OCI-LY3 (cell line): ENCODE measurements around the gene HS3ST3B1.

Experiments used
- H2AFZ ChIP-seq: fragments of 200-600, 300-600 bp; shearing (Covaris generic); 2 replicates; pipeline ENCODE4 v1.6.0; 2014; ENCODE audit warnings: antibody characterized with exemption, low read depth, low read length
- H3K27ac ChIP-seq: fragments of 200-600, 300-600 bp; sonication (generic); 2 replicates; pipeline ENCODE4 v1.5.1; 2014; ENCODE audit warnings: mild to moderate bottlenecking, low read length, moderate library complexity, mixed read lengths
- H3K27me3 ChIP-seq: fragments of 200-600, 300-600 bp; sonication (generic); 2 replicates; pipeline ENCODE4 v1.6.1; 2014; ENCODE audit warnings: low read depth, low read length, mixed read lengths
- H3K36me3 ChIP-seq: fragments of 200-600, 300-600 bp; sonication (generic); replicated peaks from 2 replicates; pipeline ENCODE3; 2014; ENCODE audit warnings: low read depth, low read length, mixed read lengths
- H3K4me1 ChIP-seq: fragments of 300-600, 200-600 bp; sonication (generic); 2 replicates; pipeline ENCODE4 v1.6.1; 2014; ENCODE audit warnings: low read length, mixed read lengths
- H3K4me2 ChIP-seq: fragments of 200-600, 300-600 bp; sonication (generic); 2 replicates; pipeline ENCODE4 v1.6.1; 2014; ENCODE audit warnings: low read length, mixed read lengths
- H3K4me3 ChIP-seq: fragments of 300-600, 200-600 bp; sonication (generic); 2 replicates; pipeline ENCODE4 v1.5.1; 2014; ENCODE audit warnings: antibody characterized with exemption, mild to moderate bottlenecking, low read length, moderate library complexity
- H3K79me2 ChIP-seq: fragments of 300-600, 200-600 bp; shearing (Covaris generic); 2 replicates; pipeline ENCODE4 v1.6.1; 2014; ENCODE audit warnings: mild to moderate bottlenecking, low read length, mixed read lengths
- H3K9ac ChIP-seq: fragments of 300-600, 200-600 bp; shearing (Covaris generic); 2 replicates; pipeline ENCODE4 v1.6.0; 2014; ENCODE audit warnings: mild to moderate bottlenecking, low read length, moderate library complexity
- H3K9me3 ChIP-seq: fragments of 200-600, 300-600 bp; shearing (Covaris generic); 2 replicates; pipeline ENCODE4 v1.6.1; 2014; ENCODE audit warnings: low read length, mixed read lengths; ENCODE audit not compliant: insufficient read depth
- H4K20me1 ChIP-seq: fragments of 200-600, 300-600 bp; sonication (generic); 2 replicates; pipeline ENCODE4 v1.6.1; 2016; ENCODE audit warnings: low read length, mixed read lengths; ENCODE audit not compliant: insufficient read depth
- CTCF ChIP-seq: fragments of 200-600, 300-600 bp; sonication (generic); IDR thresholded peaks from 2 replicates; pipeline ENCODE4 v1.5.1; 2014; ENCODE audit warnings: antibody characterized with exemption, low read length, low read depth
- EZH2phosphoT487 ChIP-seq: fragments of 200-600 bp; shearing (Covaris generic); IDR thresholded peaks from 2 replicates; pipeline ENCODE4 v1.6.1; 2018; ENCODE audit warnings: antibody characterized with exemption, mixed run types, low read depth

The HS3ST3B1 gene

GRCh38 chr17:14355556-14355955 lies 54.7 kb downstream of the HS3ST3B1 start:
- Histone ChIP-seq H3K4me2 (no peak overlapping the region), H3K4me3 (no peak overlapping the region), H3K9ac (no peak overlapping the region), H3K27me3 (peaks cover 39% of the 10 kb centered on the region), H3K9me3 (no peaks in the 10 kb centered on the region), H3K36me3 (no peaks in the 10 kb centered on the region), H3K4me1 (peaks cover 32% of the 10 kb centered on the region), H4K20me1 (peaks cover 8% of the 10 kb centered on the region), H3K27ac (no peak overlapping the region), H3K79me2 (no peaks in the 10 kb centered on the region), H2AFZ (no peak overlapping the region)
- TF ChIP-seq EZH2phosphoT487 (no peak), CTCF (no peak)

GRCh38 chr17:14359163-14360020 lies 58.5 kb downstream of the HS3ST3B1 start:
- Histone ChIP-seq H4K20me1 (peaks cover 8% of the 10 kb centered on the region), H3K79me2 (no peaks in the 10 kb centered on the region), H2AFZ (no peak overlapping the region), H3K4me1 (peaks cover 26% of the 10 kb centered on the region), H3K27ac (no peak overlapping the region), H3K9me3 (no peaks in the 10 kb centered on the region), H3K9ac (no peak overlapping the region), H3K36me3 (no peaks in the 10 kb centered on the region), H3K27me3 (peaks cover 40% of the 10 kb centered on the region), H3K4me3 (0 out of 2 replicates have a peak overlapping the region, but pooled peaks have one; percentile 24), H3K4me2 (peak overlapping the region; percentile 60)
- TF ChIP-seq CTCF (peak; percentile 34), EZH2phosphoT487 (0 out of 2 replicates have a peak, but pooled peaks have one; percentile 59)

GRCh38 chr17:14360856-14361255 lies 60.0 kb downstream of the HS3ST3B1 start:
- Histone ChIP-seq H3K4me3 (no peak overlapping the region), H3K27ac (no peak overlapping the region), H3K36me3 (no peaks in the 10 kb centered on the region), H3K27me3 (peaks cover 25% of the 10 kb centered on the region), H3K79me2 (no peaks in the 10 kb centered on the region), H4K20me1 (peaks cover 8% of the 10 kb centered on the region), H3K4me1 (peaks cover 26% of the 10 kb centered on the region), H2AFZ (no peak overlapping the region), H3K4me2 (no peak overlapping the region), H3K9me3 (no peaks in the 10 kb centered on the region), H3K9ac (no peak overlapping the region)
- TF ChIP-seq EZH2phosphoT487 = no peak

GRCh38 chr17:14361470-14361869 lies 60.6 kb downstream of the HS3ST3B1 start:
- H3K27ac ChIP-seq = no peak overlapping the region
- no peaks in the 10 kb centered on the region for H3K36me3 ChIP-seq
- peaks cover 8% of the 10 kb centered on the region for H4K20me1 ChIP-seq
- no peak overlapping the region for H3K4me2 ChIP-seq
- H3K9ac ChIP-seq = no peak overlapping the region
- no peak for TF ChIP-seq CTCF
- TF ChIP-seq EZH2phosphoT487 = no peak
- no peaks in the 10 kb centered on the region for H3K9me3 ChIP-seq
- H3K79me2 ChIP-seq = no peaks in the 10 kb centered on the region
- H3K4me3 ChIP-seq = no peak overlapping the region
- H3K27me3 ChIP-seq = peaks cover 23% of the 10 kb centered on the region
- no peak overlapping the region for H2AFZ ChIP-seq
- H3K4me1 ChIP-seq = peaks cover 26% of the 10 kb centered on the region
